Peyer's patch (tissue), 4 donors: ENCODE results near the gene CTNND1.

ENCODE experiments used
- POLR2A ChIP-seq, 2 donors: fragments of 450-650 bp; IDR thresholded peaks; one replicate each; pipeline ENCODE4 v1.5.1; 2017; ENCODE audit warnings: antibody characterized with exemption in 2 of 2, mild to moderate bottlenecking in 2 of 2, moderate library complexity in 2 of 2
- TF ChIP-seq, protein P1 (sequence below), 6 experiments: fragments of 450-650 bp in 4 of 6; fragments of 200-600 bp in 2 of 6; sonication (generic) in 1 of 6; IDR thresholded peaks; one replicate each; pipeline ENCODE4 v1.5.1; 2017 to 2019; ENCODE audit warnings: antibody characterized with exemption in 6 of 6, mild to moderate bottlenecking in 3 of 6, moderate library complexity in 1 of 6

DNA sequence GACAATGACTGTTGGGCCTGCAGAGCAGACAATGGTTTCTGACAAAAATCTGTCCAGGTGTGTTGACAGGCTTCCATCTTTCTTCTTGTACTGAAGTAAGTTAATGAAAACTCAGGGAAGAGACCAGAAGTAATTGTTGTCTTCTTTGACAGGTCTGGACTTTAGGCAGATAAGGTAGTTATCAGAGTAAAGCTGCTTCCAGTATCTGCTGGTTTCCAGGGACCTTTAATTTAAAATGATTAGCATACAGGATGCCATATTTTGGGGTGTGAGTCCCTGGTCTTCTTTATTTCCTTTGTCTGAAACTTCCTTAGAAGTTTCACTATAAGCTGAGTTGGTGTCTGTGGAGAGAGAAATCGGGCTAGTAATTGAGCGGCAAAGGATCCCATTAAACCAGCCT is 47.8 kb upstream of the CTNND1 start:
- TF ChIP-seq, protein P1, sequence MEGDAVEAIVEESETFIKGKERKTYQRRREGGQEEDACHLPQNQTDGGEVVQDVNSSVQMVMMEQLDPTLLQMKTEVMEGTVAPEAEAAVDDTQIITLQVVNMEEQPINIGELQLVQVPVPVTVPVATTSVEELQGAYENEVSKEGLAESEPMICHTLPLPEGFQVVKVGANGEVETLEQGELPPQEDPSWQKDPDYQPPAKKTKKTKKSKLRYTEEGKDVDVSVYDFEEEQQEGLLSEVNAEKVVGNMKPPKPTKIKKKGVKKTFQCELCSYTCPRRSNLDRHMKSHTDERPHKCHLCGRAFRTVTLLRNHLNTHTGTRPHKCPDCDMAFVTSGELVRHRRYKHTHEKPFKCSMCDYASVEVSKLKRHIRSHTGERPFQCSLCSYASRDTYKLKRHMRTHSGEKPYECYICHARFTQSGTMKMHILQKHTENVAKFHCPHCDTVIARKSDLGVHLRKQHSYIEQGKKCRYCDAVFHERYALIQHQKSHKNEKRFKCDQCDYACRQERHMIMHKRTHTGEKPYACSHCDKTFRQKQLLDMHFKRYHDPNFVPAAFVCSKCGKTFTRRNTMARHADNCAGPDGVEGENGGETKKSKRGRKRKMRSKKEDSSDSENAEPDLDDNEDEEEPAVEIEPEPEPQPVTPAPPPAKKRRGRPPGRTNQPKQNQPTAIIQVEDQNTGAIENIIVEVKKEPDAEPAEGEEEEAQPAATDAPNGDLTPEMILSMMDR (IDR thresholded peaks at IDR 0.05): no peak
- TF ChIP-seq POLR2A (IDR thresholded peaks at IDR 0.05): no peak
